ENCODE data around the gene BCL10.
A peak's percentile ranks its signal among the peaks of the same experiment; 100 is the strongest.
"Not testable (repeated sequence)": the region's sequence is repeated elsewhere in the genome, so short reads cannot be mapped to it uniquely, and the experiment has no call there.

The BCL10 gene

DNA sequence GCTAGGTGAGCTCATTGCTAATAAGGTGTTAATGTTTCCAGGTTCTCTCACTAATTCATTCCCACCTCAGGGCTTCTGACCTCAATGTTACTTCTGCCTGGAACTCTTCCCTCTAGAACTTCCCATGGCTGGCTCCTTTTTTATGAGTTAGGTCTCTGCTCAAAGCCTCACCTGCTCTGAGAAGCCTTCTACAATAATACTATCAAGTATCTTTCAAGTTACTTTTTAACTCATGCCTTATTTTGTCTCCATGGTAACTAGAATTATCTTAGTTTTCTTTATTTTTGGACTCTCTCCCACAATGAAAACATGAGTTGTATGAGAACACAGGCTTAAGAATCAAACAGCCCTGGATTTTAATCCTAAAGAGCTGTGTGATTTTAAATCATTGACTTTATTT, 13.4 kb downstream of the BCL10 start:
- DNase-seq, result no peak

DNA sequence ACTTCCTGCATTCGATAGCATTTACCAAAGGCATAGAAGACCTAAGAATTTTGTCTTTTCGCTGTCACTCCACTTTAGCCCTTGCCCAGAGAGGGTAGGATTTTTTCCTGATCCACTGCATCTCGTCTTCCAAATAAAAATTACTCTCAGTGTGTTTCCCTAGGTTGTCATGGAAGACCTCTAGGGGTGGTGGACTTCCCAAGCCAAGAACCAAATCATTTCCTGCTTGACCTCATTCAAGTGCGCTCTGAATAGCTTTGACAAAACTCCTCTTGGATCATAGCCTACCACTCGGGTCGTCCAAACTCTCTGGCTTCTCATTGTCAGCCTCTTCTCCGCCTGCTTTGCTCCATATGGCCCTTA, 16.5 kb downstream of the BCL10 start:
- DNase-seq, result no peak

DNA sequence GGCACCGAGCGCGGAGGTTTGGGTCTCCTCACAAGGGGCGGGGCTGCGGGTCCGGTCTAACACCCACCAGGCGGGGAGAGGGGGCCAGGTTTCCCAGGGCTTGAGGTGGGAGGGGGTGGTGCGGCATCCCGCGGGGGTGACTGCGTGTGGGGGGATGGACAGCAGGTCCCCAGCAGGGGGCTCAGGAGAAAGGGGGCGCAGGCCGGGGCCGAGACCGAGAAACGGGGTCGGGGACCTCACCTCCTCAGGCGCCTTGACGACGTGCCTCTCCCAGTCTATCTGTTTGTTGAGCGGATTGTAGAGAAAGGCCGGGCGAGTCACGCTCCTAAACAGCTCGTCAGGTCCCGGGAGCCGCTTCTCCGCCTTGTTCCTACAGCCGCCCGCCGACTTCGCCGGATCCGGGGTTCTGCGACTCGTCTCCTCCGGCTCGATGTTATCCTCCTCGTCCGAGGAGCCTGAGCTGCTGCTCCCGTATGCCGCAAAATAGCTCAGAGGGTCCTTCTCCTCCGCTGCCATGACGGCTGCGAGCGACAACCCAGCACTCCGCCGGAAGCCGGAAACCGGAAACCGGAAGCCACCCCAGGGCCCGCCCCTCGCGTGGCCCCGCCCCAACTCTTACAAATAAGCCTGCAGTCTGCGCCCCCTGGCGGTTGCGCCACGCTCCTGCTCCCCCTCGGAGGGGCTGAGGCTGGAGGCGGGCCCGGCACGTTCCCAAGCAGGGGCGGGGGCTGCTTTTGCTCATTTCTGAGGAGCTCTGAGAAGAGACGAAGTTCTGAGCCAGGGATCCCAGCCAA, 17.1 kb downstream of the BCL10 start, which contains the start of gene C1orf52:
C1orf52 (minus strand) TSS at position 545 of the 794 bp plus-strand sequence; CDS start at position 516, 29 bp downstream.
- DNase-seq, result peak; percentile 91

DNA sequence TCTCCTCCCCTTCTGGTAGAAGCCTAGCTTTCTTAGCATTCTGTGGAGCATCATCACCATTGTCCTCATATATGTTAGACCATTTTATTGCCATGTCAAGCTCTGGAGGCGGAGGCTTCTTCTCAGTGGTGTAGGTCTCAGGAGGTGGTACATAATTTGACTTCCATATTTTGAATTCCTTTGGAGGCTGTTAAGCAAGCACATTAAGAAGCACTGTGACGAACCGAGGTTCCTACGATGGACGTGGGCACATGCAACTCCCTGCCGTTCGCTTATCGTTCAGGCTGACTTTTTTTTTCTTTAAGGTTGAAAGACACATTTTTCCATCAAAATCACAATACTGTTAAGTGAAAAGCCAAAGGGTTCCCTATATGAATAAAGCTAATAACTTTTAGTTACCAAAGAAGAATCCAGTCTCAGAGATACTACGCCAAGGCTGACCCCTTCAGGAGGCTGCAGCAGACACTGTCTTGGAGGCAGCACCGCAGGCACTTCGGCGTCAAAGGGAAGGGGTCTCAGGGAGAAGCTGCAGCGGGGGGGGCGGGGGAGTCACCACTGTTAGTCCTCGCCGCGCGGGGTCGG, 17.8 kb downstream of the BCL10 start:
- no peak for DNase-seq

DNA sequence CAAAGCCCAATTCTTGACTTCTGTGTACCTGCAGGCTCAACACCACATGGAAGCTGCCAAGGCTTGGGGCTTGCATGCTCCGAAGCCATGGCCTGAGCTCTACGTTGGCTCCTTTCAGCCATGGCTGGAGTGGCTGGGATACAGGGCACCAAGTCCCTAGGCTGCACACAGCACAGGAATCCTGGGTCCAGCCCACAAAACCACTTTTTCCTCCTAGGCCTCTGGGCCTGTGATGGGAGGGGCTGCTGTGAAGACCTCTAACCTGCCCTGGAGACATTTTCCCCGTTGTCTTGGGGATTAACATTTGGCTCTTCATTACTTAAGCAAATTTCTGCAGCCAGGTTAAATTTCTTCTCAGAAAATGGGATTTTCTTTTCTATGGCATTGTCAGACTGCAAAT, 27.4 kb downstream of the BCL10 start:
- not testable (repeated sequence) for DNase-seq

DNA sequence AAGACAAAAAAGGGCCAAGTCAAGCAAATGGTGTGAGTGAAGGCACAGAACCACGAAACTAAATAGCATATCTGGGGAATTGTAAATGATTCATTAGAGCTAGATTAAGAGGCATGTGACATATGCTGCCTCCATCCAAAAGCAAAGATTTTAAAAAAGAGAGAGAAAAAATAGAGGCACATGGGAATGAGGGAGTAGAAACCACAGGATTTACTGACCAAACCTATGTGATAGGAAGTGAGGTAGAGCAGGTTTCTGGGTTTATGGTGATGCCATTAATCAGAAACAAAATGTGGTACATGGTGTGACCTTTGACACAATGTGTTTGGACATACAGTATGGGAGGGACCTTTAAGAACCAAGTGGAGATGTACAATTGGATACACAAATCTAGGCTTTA, 30.5 kb downstream of the BCL10 start:
- DNase-seq, result no peak

DNA sequence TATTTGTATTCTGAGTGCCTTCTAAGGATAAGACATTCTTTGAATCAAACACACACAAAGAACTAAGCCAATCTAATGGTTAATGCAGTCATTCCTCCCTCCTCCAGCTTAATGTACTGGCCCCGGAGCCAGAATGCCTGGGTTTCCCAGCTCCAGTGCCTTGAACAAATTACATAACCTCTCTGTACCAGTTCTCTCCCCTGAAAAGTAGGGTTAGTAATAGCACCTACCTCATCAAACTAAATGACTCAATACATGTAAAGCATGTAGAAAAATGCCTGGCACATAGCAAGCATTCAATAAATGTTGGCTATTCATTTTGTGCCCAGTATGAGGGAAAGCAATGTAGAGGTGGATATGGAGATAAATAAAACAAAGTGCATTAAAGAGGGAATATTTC, 31.0 kb downstream of the BCL10 start:
- no peak for DNase-seq

DNA sequence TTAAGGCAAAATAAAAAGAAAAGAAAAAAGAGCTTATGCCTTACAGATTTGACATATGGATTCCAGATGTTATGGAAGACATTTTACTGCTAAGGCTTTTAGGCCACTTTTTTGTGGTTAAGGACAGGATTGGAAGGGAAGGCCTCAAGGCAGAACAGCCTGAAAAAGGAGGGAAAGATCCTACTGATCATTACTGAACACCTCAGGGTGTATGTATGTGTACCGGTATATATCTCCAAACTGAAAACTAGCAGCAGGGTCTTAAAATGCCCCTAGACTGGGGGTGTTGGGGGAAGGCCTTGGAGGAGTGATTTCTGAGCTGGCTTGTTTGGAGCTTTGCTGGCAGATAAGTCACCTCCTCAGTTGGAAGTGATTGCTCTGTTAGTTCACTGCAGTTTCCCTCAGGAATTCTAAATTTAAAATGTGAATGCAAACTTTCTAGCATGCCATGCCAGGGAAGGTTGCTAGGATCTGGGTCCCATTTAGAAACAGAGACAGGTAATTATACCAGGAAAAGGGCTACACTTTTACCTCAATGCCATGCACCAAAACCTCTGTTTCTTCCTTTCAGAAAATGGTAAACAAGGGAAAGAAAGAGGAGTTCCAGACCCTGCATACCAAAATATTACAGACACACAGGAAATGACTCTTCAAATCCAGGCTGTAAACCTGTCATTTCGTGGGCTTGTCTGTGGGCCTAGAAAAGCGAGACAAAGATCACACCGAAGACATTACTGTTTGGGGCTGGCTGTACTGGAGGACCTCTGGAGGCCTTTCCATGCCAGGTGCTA, 32.0 kb downstream of the BCL10 start:
- DNase-seq, result no peak

DNA sequence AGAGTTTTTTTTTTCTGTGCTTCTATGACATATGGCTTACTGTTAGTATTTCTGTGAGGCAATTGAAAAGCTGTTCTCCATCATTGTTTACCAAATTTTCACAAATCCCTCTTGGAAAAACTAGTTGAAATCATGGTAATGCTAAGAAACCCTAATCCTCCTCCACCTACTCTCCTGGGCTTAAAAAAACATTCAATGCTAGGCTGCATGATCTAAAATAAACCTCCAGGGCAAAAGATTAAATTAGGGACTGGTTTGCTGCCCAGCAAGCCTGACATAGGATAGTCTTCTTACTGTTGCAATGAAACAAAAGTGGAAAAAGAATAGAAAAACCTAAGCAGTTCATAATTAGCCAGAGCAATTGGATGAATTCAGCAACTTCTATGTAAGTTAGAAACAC, 33.1 kb downstream of the BCL10 start:
- DNase-seq, result no peak

DNA sequence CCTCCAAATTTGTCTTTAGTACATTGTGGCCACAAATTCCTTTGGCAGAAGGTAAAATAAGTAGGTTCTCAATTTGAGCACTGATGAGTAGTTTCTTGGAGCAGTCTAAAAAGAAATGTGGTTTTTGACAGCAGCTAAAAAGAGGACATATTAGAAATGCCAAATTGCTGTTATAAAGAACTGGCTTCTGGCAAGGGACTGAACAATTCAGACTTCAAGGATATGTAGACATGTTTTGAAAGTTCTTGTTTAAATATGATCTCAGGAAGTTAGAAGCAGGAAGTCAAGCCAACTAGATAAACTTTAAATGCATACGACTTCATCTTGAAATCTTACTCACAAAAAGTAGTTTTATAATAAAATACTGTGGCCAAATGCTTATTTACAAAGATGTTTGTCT, 35.8 kb downstream of the BCL10 start:
- DNase-seq, result no peak

DNA sequence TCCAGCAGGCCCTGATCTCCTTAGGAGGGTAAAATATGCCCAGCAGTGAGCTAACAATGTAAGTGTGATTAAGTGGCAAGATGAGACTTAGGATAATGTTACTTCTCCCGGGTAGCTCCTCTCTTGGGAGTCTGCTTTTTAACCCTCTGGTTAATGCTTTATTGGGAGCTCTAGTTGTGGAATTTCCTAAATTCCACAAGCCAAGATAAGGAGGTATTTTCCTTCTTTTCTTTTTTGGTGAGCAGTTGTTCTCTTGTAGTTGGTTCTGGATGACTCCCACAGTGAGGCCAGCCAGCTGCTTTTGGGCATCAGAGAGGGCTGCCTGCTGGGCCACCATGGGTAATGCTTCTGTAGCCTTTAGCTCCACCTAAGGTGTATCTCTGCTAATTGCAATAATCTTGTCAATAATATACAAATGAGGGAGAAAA, 36.2 kb downstream of the BCL10 start:
- no peak for DNase-seq

DNA sequence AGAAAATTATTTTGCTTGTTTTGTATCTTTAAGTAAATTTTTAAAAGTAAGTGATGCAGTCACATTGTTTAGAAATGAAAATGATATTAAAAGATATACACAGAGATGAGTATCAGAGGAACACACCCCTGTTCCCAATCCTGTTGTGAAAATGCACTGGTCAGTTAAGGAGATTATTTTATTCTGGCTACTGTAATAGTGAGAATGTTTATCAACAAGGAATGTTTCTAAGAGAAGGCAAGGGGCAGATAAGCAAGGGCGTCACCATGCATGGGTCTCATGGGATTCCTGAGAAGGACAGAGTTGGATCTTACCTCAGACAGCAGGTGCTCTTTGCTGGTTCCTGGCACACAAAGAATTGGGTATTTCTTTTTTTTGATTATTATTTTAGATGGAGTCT, 38.8 kb downstream of the BCL10 start:
- no peak for DNase-seq

DNA sequence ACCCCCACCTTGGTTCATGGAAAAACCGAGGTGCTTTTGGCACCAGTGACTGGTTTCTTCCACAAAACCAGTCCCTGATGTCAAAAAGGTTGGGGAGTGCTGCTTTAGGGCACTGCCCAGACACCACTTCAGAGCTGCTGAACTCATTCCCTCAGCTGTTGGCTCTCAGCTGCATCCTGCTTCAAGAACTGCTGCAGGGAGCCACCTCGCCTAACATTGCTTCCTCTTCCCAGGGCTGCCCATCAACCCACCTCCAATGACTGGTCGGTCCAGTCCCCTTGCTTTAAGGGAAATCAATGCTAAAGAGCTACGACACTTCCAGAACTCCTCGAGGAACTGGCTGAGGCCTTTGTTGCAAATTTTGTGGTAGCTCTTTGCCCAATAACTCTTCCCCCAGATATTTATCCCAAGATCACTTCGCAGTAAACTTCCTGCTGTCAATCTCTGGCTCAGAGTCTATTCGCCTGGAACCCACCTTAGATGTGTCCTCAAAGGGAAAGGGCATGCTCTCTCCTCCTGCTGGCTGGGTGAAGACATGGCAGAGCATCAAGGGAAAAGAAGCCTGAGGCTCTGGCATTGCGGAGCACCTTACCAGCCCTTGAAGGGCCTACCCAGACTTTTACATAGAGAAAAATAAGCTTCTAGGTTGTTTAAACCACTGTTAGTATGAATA, 46.0 kb downstream of the BCL10 start:
- no peak for DNase-seq

DNA sequence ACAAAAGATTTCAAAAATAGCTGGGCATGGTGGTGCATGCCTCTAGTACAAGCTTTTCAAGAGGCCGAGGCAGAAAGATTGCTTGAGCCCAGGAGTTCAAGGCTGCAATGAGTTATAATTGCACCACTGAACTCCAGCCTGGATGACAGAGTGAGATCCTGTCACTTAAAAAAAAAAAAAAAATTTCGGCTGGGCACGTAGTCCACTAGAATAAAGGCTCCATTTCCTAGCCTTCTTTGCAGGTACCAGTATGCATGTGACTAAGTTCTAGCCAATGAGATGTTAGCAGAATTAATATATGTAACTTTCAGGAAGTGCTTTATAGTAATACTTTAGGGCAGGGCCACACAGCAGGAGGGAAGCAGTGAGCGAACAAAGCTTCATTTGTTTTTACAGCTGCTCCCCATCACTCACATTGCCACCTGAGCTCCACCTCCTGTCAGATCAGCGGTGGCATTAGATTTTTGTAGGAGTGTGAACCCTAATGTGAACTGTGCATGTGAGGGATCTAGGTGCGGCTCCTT, 46.8 kb downstream of the BCL10 start:
- DNase-seq, result no peak

DNA sequence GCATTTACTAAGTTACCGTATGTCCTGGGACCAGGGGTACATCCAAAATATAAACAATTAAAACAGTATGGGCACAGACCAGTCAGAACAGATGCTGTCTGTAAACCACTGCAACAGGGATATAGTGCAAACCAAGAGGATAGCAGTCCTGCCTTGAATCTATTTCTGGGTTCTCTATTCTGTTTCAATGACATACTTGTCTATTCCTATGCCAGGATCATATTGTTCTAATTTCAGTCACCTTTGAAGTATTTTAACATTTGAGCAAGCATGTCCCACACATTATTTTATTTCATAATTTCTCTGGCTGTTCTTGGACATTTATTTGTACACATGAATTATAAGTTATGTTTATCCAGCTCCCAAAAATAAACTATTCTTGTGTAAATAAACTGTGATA, 47.5 kb downstream of the BCL10 start:
- no peak for DNase-seq

DNA sequence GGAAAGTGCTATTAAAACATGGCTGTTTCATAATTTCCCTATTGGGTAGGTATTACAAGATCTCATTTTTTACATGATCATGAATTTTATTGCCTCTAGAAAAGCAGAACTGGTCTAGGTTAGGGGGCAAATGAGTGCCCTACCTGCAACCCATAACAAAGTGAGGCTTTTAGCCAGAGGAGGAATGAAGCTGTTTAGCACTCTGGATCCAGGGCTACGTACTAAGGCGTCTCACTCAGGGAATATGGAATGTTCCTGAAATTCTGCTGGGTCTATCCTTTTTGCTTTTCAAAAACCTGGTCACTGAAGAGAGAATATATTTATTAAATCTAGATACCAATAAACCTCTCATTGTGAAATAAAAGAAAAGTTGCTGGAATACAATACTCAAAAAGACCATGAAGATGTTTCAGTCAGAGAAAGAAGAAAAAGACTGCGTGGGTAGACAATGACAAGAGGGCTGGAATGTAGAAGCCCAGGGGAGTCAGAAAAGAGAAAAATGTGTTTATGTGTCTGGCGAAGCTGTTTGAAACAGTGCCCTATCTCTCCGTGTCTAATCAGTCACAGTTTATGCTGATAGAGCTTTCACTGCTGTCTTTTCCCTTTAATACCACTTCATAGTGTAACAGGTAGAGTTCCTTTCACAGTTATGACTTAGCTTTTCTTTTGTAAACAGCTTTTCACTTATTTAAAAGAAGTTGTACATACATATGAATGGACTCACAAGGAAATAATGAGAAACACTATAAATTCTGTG, 50.6 kb downstream of the BCL10 start:
- DNase-seq, result no peak

DNA sequence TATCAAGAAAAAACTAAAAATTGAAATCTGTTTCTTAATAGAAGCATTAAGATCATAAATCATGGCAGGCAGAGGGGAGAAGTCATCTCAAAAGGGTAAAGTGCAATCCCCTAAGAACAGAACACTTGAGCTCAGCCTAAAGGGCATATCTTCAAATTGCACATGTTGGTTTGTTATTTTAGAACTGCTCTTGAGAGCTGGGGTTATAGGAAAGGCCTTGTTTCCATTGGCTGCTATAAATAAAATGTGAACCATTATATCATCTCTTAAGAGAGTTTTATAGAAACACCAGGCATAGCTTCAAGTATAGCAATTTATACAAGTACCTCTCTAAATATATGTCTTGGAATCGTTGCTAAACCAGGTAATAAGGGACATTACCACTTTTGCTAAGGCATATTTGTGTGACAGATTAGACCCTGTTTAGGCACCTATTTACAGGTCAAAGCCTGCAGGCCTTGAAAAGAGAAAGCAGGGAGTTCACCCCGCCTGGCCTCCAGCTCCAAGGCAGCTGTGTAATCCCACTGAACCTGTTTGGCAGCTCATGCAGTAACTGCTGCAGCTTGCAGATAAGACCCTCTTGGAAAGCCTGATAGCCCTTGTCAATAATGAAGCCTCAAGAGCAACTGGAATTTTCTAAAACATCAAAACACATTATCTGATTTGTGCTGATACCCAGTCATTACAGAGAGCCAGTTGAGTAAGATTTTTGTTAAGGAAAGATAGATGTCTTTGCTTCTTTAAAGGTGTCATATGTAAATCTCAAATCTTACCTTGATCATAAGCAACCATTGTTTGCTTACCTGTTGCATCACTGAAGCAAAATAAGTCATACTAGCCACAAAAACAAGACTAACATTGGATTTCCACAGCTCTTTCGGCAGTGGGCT, 51.5 kb downstream of the BCL10 start:
- DNase-seq, result no peak

DNA sequence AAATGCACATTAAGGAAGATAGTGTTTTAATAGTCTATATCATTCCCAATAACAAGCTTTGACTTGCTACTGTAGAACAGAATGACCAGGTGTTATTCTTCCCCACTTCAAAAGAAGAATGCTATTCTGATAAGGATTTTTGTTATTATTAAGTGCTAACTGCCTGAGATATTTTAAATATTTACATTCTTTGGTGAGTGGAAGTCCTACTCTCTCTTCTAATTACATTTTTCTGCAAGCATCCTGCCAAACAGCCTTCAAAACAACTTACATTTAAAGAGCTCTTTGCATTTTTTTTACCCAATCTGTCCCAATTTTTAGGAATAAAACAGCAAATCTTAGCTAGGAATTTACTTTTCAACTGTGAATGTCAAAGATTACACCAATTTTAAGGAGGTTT, 52.1 kb downstream of the BCL10 start:
- no peak for DNase-seq

DNA sequence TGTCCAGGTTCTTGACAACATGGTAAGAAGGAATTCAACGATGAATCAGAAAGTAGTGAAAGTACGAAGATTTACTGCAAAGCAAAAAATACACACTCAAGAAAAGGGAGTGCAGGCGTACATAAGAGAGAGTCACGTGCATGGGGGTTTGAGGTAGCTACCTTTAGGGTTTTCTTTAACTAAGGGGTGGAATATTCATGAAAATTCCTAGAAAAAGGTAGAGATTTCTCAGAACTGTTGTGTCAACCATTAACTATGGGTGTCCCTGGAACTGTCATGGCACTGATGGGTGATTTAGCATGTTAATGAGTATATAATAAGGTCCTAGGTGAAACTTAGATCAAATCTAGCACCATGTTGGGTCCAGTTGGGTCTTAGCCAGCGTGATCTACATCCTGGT, 53.1 kb downstream of the BCL10 start:
- DNase-seq, result no peak

DNA sequence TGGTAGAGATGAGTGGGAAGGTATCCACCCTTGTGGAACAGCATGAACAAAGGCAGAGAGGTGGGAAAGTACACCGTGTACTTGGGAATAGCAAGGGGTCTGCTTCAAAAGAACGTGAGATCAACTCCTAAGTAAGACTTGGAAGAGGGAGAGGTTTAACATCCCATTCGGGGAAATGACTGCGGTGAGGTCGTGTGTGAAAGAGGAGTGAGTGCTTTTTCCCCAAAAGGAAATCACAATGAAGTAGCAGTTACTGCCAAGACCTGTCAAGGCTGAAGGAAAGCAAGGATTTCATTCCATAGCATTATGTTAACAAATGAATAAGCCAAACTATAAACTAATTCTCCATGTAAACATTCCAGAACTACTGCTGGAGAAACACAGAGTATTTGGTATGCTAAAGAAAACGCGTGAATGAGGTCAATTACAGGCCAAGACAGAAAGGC, 55.7 kb downstream of the BCL10 start:
- no peak for DNase-seq
